ENCODE results near the gene MET. TPM values are rescaled to one million over a fixed set of nuclear protein-coding genes. Genes with fewer than 3 reads are reported as not detected.
"Not testable (repeated sequence)": the region's sequence is repeated elsewhere in the genome, so short reads cannot be mapped to it uniquely, and the experiment has no call there.

Gene MET
- polyA plus RNA-seq, 3 donors = 38.6 to 53.2 (median 48.6) TPM

- DNase-seq = no peak
These were observed 132.5 kb downstream of the MET start for GRCh38 chr7:116804471-116804870.

DNA sequence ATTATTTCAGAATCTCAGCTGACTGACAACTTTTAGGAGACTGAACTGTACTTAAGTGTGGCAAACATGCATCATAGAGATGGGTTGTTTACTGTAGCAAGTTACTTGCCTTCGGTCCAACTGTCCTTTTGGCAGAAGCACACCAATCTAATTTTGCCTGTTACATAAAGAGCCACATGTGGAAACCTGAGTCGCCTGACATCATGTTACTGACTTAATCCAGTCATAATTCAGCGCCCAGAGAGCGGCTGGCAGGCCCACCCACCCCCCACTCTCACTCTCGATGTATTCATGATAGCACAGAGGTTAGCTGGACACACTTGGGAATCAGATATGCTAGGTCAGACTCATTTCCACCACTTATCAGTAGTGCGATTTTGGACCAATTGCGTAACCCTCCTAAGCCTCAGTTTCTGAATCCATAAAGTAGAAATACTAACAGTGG is 133.1 kb downstream of the MET start:
- no peak for DNase-seq

GRCh38 chr7:116806046-116806944 is 134.3 kb downstream of the MET start:
- DNase-seq = no peak

- DNase-seq = no peak
These were observed 135.1 kb downstream of the MET start for GRCh38 chr7:116807011-116807560.

DNA sequence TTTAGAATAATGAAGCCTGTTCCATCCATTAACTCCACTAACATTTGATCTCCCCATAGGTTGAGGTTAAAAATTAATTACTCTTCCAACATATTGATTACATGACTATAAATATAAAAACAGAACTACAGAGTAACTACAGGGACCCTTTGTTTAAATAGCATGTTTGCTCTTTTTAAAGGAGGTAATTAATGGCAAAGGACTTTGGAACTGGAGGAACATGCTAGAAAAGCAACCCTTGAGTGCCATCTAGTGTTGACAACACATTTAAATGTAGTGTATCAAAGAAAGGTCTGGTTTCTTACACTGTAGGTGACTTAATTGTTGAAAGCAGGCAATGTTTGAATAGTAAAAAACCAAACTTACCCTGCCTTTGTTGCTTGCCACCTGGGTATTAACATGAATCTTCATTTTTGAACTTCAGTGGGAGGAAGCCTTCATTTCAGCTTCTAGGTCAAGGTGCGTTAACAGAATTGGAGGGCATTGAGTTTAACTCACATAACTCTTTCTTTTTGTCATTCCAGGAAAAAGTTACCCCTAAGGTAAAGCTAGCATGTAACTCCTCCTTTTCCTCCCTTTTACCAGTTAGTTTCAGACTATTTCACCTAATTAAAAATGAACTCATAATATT is 137.8 kb downstream of the MET start:
- DNase-seq = peak; percentile 68

- no peak for DNase-seq
These were observed 138.5 kb downstream of the MET start for GRCh38 chr7:116810267-116811116.

DNA sequence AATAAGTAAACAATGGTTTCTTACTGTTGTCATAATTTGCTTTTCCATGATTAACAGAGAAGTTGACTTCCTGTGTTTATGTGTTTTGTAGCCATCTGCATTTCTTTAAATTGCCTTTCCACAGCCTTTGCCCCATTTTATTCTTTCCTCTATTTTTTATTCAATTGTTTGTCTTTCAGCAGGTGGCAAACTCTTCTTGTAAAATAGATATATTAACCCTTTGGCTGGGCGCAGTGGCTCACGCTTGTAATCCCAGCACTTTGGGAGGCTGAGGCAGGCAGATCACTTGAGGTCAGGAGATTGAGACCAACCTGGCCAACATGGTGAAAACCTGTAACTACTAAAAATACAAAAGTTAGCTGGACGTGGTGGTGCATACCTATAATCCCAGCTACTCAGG is 139.8 kb downstream of the MET start:
- DNase-seq = no peak

DNA sequence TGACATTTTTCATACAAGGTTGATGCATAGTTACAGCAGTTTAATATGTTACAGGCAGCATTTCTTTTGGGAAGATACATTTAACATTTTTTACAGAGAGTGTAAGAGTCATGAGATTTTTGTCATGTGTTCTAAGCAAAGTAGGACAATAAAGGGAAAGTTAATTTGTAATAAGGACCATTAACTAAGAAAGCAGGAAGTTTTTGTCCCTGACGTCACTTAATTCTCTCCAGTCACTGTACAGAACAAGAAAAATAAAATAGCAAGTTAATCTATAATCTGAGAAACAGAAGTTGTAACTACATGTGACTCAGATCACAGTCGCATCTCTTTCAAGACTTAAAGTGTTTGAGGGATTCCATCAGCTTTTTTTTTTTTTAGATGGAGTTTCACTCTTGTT is 140.9 kb downstream of the MET start:
- peak; percentile 42 for DNase-seq

DNA sequence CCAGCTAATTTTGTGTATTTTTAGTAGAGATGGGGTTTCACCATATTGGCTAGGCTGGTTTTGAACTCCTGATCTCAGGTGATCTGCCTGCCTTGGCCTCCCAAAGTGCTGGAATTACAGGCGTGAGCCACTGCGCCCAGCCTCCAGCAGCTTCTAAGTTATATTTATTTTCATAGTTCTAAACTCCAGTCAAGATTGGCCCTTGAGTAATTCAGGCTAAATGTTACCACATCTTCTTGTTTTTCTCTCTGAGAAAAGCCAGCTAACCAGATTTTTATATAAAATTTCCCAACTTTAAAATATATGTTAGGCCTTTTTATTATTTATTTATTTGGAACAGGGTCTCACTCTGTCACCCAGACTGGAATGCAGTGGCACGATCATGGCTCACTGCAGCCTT is 141.4 kb downstream of the MET start:
- not testable (repeated sequence) for DNase-seq

DNA sequence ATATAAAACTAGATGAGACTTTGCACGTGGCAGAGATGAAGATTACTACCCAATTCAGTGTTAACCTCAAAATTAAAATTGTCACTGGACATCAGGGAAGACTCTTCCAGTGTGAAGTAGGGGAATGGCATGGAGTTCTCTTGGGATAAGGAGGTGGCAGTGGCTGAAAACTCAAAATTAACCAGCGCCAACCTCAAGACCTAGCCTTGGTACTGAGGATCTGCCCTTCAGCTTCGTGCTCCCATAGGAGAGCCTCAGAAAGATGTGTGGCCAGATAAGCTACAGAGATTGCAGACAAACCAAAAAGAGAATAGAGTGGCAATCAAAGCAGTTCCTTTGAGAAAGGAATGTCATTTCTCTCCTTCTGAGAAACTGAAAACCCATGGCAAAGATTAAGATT is 143.0 kb downstream of the MET start:
- DNase-seq = no peak

- no peak for DNase-seq
These were observed 148.2 kb downstream of the MET start for GRCh38 chr7:116820149-116820548.

- not testable (repeated sequence) for DNase-seq
These were observed 149.7 kb downstream of the MET start for GRCh38 chr7:116821647-116822046.

- no peak for DNase-seq
These were observed 152.5 kb downstream of the MET start for GRCh38 chr7:116824449-116824848.

DNA sequence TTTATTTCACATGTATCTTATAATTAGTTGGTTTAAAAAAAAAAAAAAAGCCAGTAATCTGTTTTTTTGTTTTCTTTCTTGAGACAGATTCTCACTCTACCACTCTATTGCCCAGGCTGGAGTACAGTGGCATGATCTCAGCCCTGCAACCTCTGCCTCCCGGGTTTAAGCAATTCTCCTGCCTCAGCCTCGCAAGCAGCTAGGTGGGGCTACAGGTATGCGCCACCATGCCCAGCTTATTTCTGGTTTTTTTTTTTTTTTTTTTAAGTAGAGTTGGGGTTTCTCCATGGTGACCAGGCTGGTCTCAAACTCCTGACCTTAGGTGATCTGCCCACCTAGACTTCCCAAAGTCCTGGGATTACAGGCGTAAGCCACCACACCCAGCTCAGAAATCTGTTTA is 156.3 kb downstream of the MET start:
- DNase-seq = no peak

- DNase-seq = no peak
These were observed 157.0 kb downstream of the MET start for GRCh38 chr7:116829041-116829440.

- no peak for DNase-seq
These were observed 157.5 kb downstream of the MET start for GRCh38 chr7:116829493-116829892.

DNA sequence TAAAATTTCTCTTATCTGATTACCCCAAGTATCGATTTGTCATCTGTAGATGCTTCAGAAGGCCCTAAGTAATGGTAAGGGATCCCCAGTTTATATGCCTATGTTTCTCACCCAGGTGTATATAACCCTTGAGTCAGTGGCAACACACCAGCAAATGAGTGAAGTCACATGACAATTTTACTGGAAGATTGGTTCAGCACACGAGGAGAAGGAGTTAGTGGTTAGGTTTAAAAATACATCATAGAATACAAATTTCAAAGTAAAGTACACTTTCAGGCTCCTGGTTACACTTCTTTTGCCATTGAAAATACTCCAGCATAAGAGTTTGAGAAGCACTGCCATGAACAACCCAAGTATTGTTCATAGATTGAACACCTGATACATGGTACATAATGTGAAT is 160.7 kb downstream of the MET start:
- no peak for DNase-seq

GRCh38 chr7:116834815-116835504 is 163.0 kb downstream of the MET start:
- DNase-seq = no peak

DNA sequence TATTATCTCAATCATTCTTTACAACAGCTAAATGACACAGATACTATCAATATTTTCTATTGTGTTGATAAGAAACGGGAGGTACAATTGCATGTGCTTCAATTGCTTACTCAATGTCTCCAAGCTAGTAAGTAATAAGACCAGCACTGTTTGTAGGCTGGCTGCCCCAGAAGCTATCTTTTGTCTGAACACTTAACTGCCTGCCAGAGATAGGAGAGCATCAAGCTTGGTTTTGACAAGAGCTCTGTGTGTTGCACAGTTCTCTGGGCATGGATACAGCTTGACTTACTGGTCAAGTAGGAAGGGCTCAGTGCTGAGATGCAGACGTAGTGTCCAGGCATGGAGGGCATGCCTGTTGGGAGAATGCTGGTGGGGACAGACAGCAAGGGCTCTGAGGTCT is 164.1 kb downstream of the MET start:
- DNase-seq = no peak

GRCh38 chr7:116836911-116837310 is 164.9 kb downstream of the MET start:
- DNase-seq = no peak

- DNase-seq = no peak
These were observed 165.6 kb downstream of the MET start for GRCh38 chr7:116837586-116837985.

All from renal pelvis (tissue), 4 donors.